Retinal pigment epithelial cell (primary cell): Measurements from ENCODE around the gene ZBTB47.

Source experiments
- DNase-seq: peaks from one replicate; pipeline ENCODE4 v3.0.0-alpha.2; 2010; ENCODE audit warnings: low read depth
- H3K4me3 ChIP-seq: 2 replicates; pipeline ENCODE4 v1.5.1; 2011; ENCODE audit warnings: mild to moderate bottlenecking, low read length, control low read depth, moderate library complexity
- TF ChIP-seq, protein P1 (sequence below): conservative IDR thresholded peaks from 2 replicates; pipeline ENCODE4 v1.5.1; 2011; ENCODE audit warnings: low read depth, low read length, control low read depth, inconsistent platforms

ZBTB47 gene

DNA sequence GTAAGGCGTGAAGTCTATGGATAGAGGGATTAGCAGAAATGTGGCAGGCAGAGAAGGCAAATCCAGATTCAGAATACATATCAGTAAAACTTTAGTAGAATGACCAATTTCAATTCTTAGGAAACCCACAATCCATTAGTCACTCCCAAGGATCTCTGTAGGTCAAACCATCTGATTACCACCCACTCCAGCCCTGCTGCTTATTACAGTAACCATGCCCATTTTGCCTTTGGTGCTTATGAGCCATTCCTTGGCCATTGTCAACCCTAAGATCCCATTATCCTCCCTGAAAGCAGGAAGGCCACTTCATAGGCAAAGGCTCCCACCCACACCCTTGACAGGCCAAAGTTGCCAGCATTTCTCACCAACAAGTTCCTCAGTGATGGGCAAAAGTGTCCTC is 26.8 kb downstream of the ZBTB47 start:
- peak; percentile 10 for DNase-seq
- TF ChIP-seq, protein P1, sequence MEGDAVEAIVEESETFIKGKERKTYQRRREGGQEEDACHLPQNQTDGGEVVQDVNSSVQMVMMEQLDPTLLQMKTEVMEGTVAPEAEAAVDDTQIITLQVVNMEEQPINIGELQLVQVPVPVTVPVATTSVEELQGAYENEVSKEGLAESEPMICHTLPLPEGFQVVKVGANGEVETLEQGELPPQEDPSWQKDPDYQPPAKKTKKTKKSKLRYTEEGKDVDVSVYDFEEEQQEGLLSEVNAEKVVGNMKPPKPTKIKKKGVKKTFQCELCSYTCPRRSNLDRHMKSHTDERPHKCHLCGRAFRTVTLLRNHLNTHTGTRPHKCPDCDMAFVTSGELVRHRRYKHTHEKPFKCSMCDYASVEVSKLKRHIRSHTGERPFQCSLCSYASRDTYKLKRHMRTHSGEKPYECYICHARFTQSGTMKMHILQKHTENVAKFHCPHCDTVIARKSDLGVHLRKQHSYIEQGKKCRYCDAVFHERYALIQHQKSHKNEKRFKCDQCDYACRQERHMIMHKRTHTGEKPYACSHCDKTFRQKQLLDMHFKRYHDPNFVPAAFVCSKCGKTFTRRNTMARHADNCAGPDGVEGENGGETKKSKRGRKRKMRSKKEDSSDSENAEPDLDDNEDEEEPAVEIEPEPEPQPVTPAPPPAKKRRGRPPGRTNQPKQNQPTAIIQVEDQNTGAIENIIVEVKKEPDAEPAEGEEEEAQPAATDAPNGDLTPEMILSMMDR: no peak
- H3K4me3 ChIP-seq: no peak overlapping the region

DNA sequence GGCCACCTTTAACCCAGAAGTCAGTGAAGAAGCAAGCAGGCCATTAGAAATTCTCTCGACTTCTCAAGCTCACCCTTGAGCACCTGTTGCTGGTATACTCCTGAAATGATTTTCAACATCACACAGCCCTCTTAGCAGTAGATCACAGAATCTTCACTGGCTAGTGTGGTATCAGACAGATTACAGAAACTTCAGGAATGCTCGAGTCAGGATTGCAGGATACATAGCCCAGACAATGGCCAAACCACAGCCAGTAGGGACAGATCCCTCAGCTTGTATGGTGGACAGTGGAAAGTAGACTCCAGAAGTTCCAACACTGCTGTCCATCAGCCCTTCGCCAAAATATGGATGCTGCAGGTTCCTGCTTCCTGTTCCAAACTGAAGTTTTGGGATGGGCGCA is 27.3 kb downstream of the ZBTB47 start:
- H3K4me3 ChIP-seq: no peak overlapping the region
- TF ChIP-seq, protein P1: no peak

DNA sequence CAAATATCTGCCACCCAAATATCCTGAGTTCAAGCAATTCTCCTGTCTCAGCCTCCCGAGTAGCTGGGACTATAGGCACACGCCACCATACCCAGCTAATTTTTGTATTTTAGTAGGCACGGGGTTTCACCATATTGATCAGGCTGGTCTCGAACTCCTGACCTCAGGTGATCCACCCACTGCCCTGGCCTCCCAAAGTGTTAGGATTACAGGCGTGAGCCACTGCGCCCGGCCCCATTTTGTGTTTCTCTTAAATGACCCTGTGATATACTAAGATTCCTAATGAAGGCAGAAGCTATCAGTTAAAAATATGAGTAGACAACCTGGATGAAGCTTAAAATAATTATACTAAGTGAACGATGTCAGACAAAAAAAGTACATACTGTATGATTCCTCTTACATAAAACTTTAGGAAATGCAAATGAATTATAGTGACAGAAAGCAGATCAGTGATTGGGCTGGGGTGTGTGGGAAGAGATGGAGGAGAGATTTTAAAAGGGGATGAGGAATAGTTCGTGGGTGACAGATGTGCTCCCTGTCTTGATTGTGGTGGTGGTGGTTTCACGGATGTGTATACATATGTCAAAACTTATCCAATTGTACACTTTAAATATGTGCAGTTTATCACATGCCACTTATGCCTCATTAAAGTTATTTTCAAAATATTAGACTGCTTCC is 28.0 kb downstream of the ZBTB47 start:
- DNase-seq: no peak
- TF ChIP-seq, protein P1: no peak
- no peak overlapping the region for H3K4me3 ChIP-seq

More for the DNA sequence above, 27.3 kb downstream of the ZBTB47 start:
- DNase-seq: no peak

GRCh38 chr3:42682301-42683070 is 29.0 kb downstream of the ZBTB47 start:
- no peak for DNase-seq
- no peak overlapping the region for H3K4me3 ChIP-seq
- TF ChIP-seq, protein P1: no peak

- no peak overlapping the region for H3K4me3 ChIP-seq
- TF ChIP-seq, protein P1: no peak
- peak; percentile 84 for DNase-seq
Observed at GRCh38 chr3:42683875-42684598, 30.5 kb downstream of the ZBTB47 start.

DNA sequence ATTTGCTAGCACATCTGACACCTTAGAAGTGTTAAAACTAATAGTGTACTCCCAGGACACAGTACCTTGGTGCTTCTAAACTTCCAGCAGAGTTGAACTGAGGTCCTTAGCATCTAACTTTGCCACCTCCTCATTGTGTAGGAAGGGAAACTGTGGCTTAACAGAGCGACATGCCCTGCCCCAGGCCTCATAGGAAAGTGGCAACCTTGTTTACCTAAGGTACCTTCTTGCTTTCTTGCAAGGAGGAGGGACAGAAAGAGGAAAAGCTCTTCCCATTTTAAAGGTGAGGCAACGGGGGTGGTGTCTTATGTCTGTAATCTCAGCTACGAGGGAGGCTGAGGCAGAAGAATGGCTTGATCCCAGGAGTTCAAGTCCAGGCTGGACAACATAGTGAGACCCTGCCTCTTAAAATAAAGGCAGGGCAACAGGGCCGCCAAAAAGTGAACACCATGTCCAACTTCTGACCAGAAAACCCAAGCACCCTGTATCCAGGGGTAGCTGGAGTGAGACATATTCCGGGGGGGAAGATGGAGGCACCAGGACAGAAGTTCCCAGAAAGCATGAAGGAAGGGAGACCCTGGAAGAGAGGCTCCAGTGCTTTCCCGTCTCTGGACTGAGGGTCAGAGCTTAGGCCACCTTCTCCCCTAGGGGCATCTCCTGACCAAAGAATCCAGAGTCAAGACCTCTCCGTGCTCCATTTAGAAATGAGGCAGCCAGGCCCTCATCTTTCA is 31.3 kb downstream of the ZBTB47 start:
- TF ChIP-seq, protein P1: no peak
- no peak overlapping the region for H3K4me3 ChIP-seq
- no peak for DNase-seq
